Fibroblast of skin of back (primary cell): ENCODE data around the gene METTL18.
A peak's percentile ranks its signal among the peaks of the same experiment; 100 is the strongest.

ENCODE experiments used
- DNase-seq: peaks from one replicate; pipeline ENCODE4 v3.0.0-alpha.2; 2013

Gene METTL18

GRCh38 chr1:169785267-169785666 lies 9.4 kb downstream of the METTL18 start:
- no peak for DNase-seq

- no peak for DNase-seq
Measured at GRCh38 chr1:169784102-169784501, 10.6 kb downstream of the METTL18 start.

GRCh38 chr1:169782596-169782995 lies 12.1 kb downstream of the METTL18 start:
- no peak for DNase-seq

GRCh38 chr1:169779970-169780369 lies 14.7 kb downstream of the METTL18 start:
- peak; percentile 40 for DNase-seq

GRCh38 chr1:169779150-169779549 lies 15.6 kb downstream of the METTL18 start:
- no peak for DNase-seq

- DNase-seq = no peak
Measured at GRCh38 chr1:169776440-169776839, 18.3 kb downstream of the METTL18 start.

GRCh38 chr1:169768161-169768560 lies 26.5 kb downstream of the METTL18 start:
- DNase-seq = no peak

- no peak for DNase-seq
Measured at GRCh38 chr1:169765580-169766331, 29.0 kb downstream of the METTL18 start.

- DNase-seq = no peak
Measured at GRCh38 chr1:169764919-169765318, 29.8 kb downstream of the METTL18 start.

GRCh38 chr1:169762699-169763098 lies 32.0 kb downstream of the METTL18 start:
- DNase-seq = no peak

GRCh38 chr1:169759038-169759437 lies 35.7 kb downstream of the METTL18 start:
- DNase-seq = no peak

- no peak for DNase-seq
Measured at GRCh38 chr1:169753549-169753948, 41.2 kb downstream of the METTL18 start.

GRCh38 chr1:169750041-169750440 lies 44.7 kb downstream of the METTL18 start:
- no peak for DNase-seq

GRCh38 chr1:169746550-169746949 lies 48.2 kb downstream of the METTL18 start:
- DNase-seq = no peak

GRCh38 chr1:169745015-169745861 lies 49.5 kb downstream of the METTL18 start:
- no peak for DNase-seq
